ENCODE measurements around the gene MAN1A2. TPM values are rescaled to one million over a fixed set of nuclear protein-coding genes. Genes with fewer than 3 reads are reported as not detected.
A peak's percentile ranks its signal among the peaks of the same experiment; 100 is the strongest.

MAN1A2 gene
- total RNA-seq, 2 experiments from 2014 or later: 18.3 to 22.5 TPM

GRCh38 chr1:117565076-117565556 lies 197.9 kb downstream of the MAN1A2 start:
- intact Hi-C loops (cut with micrococcal nuclease): no loop called here
- no peaks in the 10 kb centered on the region for H3K4me1 Mint-ChIP-seq (ENCODE audit: low read depth)
- DNase-seq: no peak
- H3K27me3 Mint-ChIP-seq: no peaks in the 10 kb centered on the region
- H3K27ac Mint-ChIP-seq: no peak overlapping the region
- H3K4me3 Mint-ChIP-seq: no peak overlapping the region
- CTCF ChIA-PET: interaction anchor here (0.8 kb wide), 1 partner anchor 189 kb away, joined by 3 read pairs; no protein-coding TSS in a partner anchor
- POLR2A ChIA-PET: no interaction called here
- no peaks in the 10 kb centered on the region for H3K36me3 Mint-ChIP-seq
- no peaks in the 10 kb centered on the region for H3K9me3 Mint-ChIP-seq

- ChIA-PET CTCF (interaction anchor here (0.8 kb wide), 1 partner anchor 188 kb away, joined by 3 read pairs; no protein-coding TSS in a partner anchor), POLR2A (no interaction called here)
- H3K27me3 Mint-ChIP-seq: no peaks in the 10 kb centered on the region
- H3K4me1 Mint-ChIP-seq (ENCODE audit: low read depth): no peaks in the 10 kb centered on the region
- intact Hi-C loops (cut with micrococcal nuclease): no loop called here
- no peaks in the 10 kb centered on the region for H3K9me3 Mint-ChIP-seq
- no peak overlapping the region for H3K27ac Mint-ChIP-seq
- H3K4me3 Mint-ChIP-seq: no peak overlapping the region
- DNase-seq: no peak
- no peaks in the 10 kb centered on the region for H3K36me3 Mint-ChIP-seq
Observed at GRCh38 chr1:117565745-117566455, 198.7 kb downstream of the MAN1A2 start.

- ChIA-PET CTCF (no interaction called here), POLR2A (no interaction called here)
- intact Hi-C loops (cut with micrococcal nuclease): no loop called here
- no peak overlapping the region for H3K27ac Mint-ChIP-seq
- no peak for DNase-seq
- no peaks in the 10 kb centered on the region for H3K9me3 Mint-ChIP-seq
- H3K36me3 Mint-ChIP-seq: no peaks in the 10 kb centered on the region
- peaks cover 3% of the 10 kb centered on the region for H3K4me1 Mint-ChIP-seq (ENCODE audit: low read depth)
- H3K4me3 Mint-ChIP-seq: no peak overlapping the region
- no peaks in the 10 kb centered on the region for H3K27me3 Mint-ChIP-seq
Observed at GRCh38 chr1:117566556-117566955, 199.3 kb downstream of the MAN1A2 start.

GRCh38 chr1:117567435-117567834 lies 200.2 kb downstream of the MAN1A2 start:
- H3K4me1 Mint-ChIP-seq (ENCODE audit: low read depth): peaks cover 9% of the 10 kb centered on the region
- no peak for DNase-seq
- no peak overlapping the region for H3K27ac Mint-ChIP-seq
- ChIA-PET POLR2A (no interaction called here), CTCF (no interaction called here)
- H3K27me3 Mint-ChIP-seq: no peaks in the 10 kb centered on the region
- H3K4me3 Mint-ChIP-seq: no peak overlapping the region
- no peaks in the 10 kb centered on the region for H3K9me3 Mint-ChIP-seq
- no peaks in the 10 kb centered on the region for H3K36me3 Mint-ChIP-seq
- intact Hi-C loops (cut with micrococcal nuclease): no loop called here

DNA sequence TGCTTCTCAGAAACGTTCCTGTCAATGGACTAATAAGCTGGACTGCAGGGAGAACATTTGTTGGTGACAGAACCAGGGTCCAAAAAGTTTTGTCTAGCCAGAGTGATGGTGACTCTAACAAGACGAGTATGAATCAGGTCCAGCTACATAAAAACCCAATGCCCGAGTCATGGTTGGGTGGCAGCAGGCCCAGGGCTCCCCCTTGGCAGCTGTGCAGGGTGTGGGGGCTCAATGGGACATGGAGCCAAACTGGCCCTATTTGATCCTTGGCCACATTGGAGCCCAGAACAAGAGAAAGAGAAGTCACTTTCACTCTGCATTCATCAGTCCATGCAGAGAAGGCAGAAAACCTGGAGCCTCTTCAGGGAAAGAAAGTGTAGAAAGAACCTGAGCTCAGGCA lies 200.7 kb downstream of the MAN1A2 start:
- Mint-ChIP-seq H3K9me3 (no peaks in the 10 kb centered on the region), H3K36me3 (no peaks in the 10 kb centered on the region), H3K27me3 (no peaks in the 10 kb centered on the region), H3K27ac (no peak overlapping the region), H3K4me3 (no peak overlapping the region), H3K4me1 (ENCODE audit: low read depth) (peaks cover 14% of the 10 kb centered on the region)
- DNase-seq: no peak
- intact Hi-C loops (cut with micrococcal nuclease): no loop called here
- POLR2A ChIA-PET: no interaction called here
- CTCF ChIA-PET: interaction anchor here (0.9 to 1.1 kb wide), 2 partner anchors 33 to 55 kb away, joined by 3 read pairs; no protein-coding TSS in a partner anchor

DNA sequence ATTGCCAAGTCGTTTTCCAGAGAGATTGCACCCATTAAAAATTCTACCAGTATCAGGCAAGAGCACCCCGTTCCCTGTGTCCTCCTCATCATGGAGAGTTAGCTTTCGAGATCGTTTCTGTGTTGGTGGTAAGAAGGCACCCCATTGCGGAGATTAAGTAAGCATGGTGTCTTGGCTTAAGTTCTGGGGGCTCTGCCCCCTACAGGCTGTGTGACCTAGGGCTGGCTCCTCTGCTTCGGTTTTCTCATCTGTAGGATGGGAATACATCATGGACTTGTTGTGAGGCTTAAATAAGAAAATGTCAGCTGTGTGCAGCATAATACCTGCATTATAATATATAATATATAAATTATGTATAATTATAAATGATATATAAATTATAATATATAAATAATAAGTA lies 201.8 kb downstream of the MAN1A2 start:
- Mint-ChIP-seq H3K4me3 (no peak overlapping the region), H3K27ac (no peak overlapping the region), H3K9me3 (no peaks in the 10 kb centered on the region), H3K4me1 (ENCODE audit: low read depth) (peaks cover 21% of the 10 kb centered on the region), H3K27me3 (no peaks in the 10 kb centered on the region), H3K36me3 (no peaks in the 10 kb centered on the region)
- ChIA-PET CTCF (interaction anchor here (0.9 kb wide), 1 partner anchor 34 kb away, joined by 3 read pairs; no protein-coding TSS in a partner anchor), POLR2A (no interaction called here)
- intact Hi-C loops (cut with micrococcal nuclease): no loop called here
- no peak for DNase-seq

DNA sequence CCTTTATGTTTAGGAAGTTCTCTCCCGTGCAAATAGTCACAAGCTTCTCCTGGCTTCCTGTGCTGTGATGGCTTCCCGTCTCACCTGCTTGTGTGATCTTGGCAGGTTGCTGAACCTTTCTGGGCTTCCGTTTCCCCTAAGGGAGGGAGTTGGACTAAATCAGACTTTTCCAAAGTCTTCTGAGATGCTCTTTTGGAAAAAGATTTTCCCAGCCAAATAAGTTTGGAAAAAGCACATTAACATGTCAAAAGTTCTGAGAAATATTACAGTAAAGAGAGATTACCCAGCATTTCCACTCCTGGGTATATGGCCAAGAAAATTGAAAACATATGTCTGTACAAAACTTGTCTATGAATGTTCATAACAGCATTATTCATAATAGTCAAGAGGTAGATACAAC lies 202.6 kb downstream of the MAN1A2 start:
- H3K27ac Mint-ChIP-seq: no peak overlapping the region
- H3K36me3 Mint-ChIP-seq: no peaks in the 10 kb centered on the region
- H3K9me3 Mint-ChIP-seq: no peaks in the 10 kb centered on the region
- CTCF ChIA-PET: no interaction called here
- no peaks in the 10 kb centered on the region for H3K27me3 Mint-ChIP-seq
- no peak overlapping the region for H3K4me3 Mint-ChIP-seq
- POLR2A ChIA-PET: no interaction called here
- peaks cover 21% of the 10 kb centered on the region for H3K4me1 Mint-ChIP-seq (ENCODE audit: low read depth)
- DNase-seq: no peak
- intact Hi-C loops (cut with micrococcal nuclease): no loop called here

- Mint-ChIP-seq H3K36me3 (no peaks in the 10 kb centered on the region), H3K4me1 (ENCODE audit: low read depth) (peaks cover 21% of the 10 kb centered on the region), H3K9me3 (no peaks in the 10 kb centered on the region), H3K27me3 (no peaks in the 10 kb centered on the region), H3K4me3 (no peak overlapping the region), H3K27ac (no peak overlapping the region)
- CTCF ChIA-PET: interaction anchor here (0.9 kb wide), 1 partner anchor 324 kb away, joined by 4 read pairs; no protein-coding TSS in a partner anchor
- POLR2A ChIA-PET: interaction anchor here (1.4 kb wide), 1 partner anchor 9 kb away, joined by 4 read pairs; no protein-coding TSS in a partner anchor
- no peak for DNase-seq
- intact Hi-C loops (cut with micrococcal nuclease): no loop called here
Observed at GRCh38 chr1:117570988-117571409, 203.8 kb downstream of the MAN1A2 start.

GRCh38 chr1:117571496-117571895 lies 204.2 kb downstream of the MAN1A2 start:
- no peak overlapping the region for H3K27ac Mint-ChIP-seq

GRCh38 chr1:117572546-117572945 lies 205.3 kb downstream of the MAN1A2 start:
- Mint-ChIP-seq H3K4me3 (no peak overlapping the region), H3K27me3 (no peaks in the 10 kb centered on the region), H3K27ac (no peak overlapping the region), H3K4me1 (ENCODE audit: low read depth) (peaks cover 21% of the 10 kb centered on the region), H3K9me3 (no peaks in the 10 kb centered on the region), H3K36me3 (no peaks in the 10 kb centered on the region)
- peak; percentile 40 for DNase-seq
- intact Hi-C loops (cut with micrococcal nuclease): loop anchor here (2.0 kb wide), 1 partner anchor 38 kb away; no protein-coding TSS in a partner anchor
- ChIA-PET POLR2A (no interaction called here), CTCF (no interaction called here)

More at GRCh38 chr1:117571496-117571895, 204.2 kb downstream of the MAN1A2 start:
- H3K4me1 Mint-ChIP-seq (ENCODE audit: low read depth): peaks cover 21% of the 10 kb centered on the region
- H3K9me3 Mint-ChIP-seq: no peaks in the 10 kb centered on the region
- H3K36me3 Mint-ChIP-seq: no peaks in the 10 kb centered on the region
- intact Hi-C loops (cut with micrococcal nuclease): no loop called here
- CTCF ChIA-PET: interaction anchor here (0.9 kb wide), 1 partner anchor 324 kb away, joined by 4 read pairs; no protein-coding TSS in a partner anchor
- POLR2A ChIA-PET: interaction anchor here (1.4 kb wide), 1 partner anchor 9 kb away, joined by 4 read pairs; no protein-coding TSS in a partner anchor
- no peak for DNase-seq
- no peaks in the 10 kb centered on the region for H3K27me3 Mint-ChIP-seq
- H3K4me3 Mint-ChIP-seq: no peak overlapping the region

GRCh38 chr1:117573386-117574023 lies 206.3 kb downstream of the MAN1A2 start:
- intact Hi-C loops (cut with micrococcal nuclease): loop anchor here (2.0 kb wide), 1 partner anchor 39 kb away; no protein-coding TSS in a partner anchor
- ChIA-PET CTCF (interaction anchor here (0.6 to 1.0 kb wide), 2 partner anchors 101 to 425 kb away, joined by 3 read pairs; no protein-coding TSS in a partner anchor), POLR2A (no interaction called here)
- peak; percentile 43 for DNase-seq
- Mint-ChIP-seq H3K27me3 (no peaks in the 10 kb centered on the region), H3K36me3 (no peaks in the 10 kb centered on the region), H3K27ac (no peak overlapping the region), H3K9me3 (no peaks in the 10 kb centered on the region), H3K4me3 (no peak overlapping the region), H3K4me1 (ENCODE audit: low read depth) (peaks cover 21% of the 10 kb centered on the region)

- no peaks in the 10 kb centered on the region for H3K9me3 Mint-ChIP-seq
- peaks cover 21% of the 10 kb centered on the region for H3K4me1 Mint-ChIP-seq (ENCODE audit: low read depth)
- no peak overlapping the region for H3K27ac Mint-ChIP-seq
- intact Hi-C loops (cut with micrococcal nuclease): no loop called here
- ChIA-PET POLR2A (no interaction called here), CTCF (interaction anchor here (1.0 kb wide), 1 partner anchor 100 kb away, joined by 3 read pairs; no protein-coding TSS in a partner anchor)
- no peaks in the 10 kb centered on the region for H3K27me3 Mint-ChIP-seq
- no peak for DNase-seq
- H3K36me3 Mint-ChIP-seq: no peaks in the 10 kb centered on the region
- no peak overlapping the region for H3K4me3 Mint-ChIP-seq
Observed at GRCh38 chr1:117574161-117574835, 207.0 kb downstream of the MAN1A2 start.

Measured in activated CD4-positive, alpha-beta memory T cell treated with anti-CD3 and anti-CD28 coated beads for 36 hours (primary cell).